Fibroblast of the aortic adventitia (primary cell): ENCODE data around the gene ZDHHC3. TPM values are rescaled to one million over a fixed set of nuclear protein-coding genes. Genes with fewer than 3 reads are reported as not detected.
"Not testable (repeated sequence)": the region's sequence is repeated elsewhere in the genome, so short reads cannot be mapped to it uniquely, and the experiment has no call there.

Experiments used
- DNase-seq: peaks from one replicate; pipeline ENCODE4 v3.0.0-alpha.2; 2010; ENCODE audit warnings: low read depth
- H3K4me3 ChIP-seq: 2 replicates; pipeline ENCODE4 v1.5.1; 2011; ENCODE audit warnings: low read depth, mild to moderate bottlenecking, control low read depth, low read length, moderate library complexity
- total RNA-seq: library from RNA; depleted of rRNA; stranded (reverse); fragments of >200 nt; gene quantifications from 2 replicates; pipeline ENCODE4 v1.2.3, GENCODE V29; 2012; ENCODE audit warnings: low replicate concordance
- TF ChIP-seq, protein P1 (sequence below): IDR thresholded peaks from 2 replicates; pipeline ENCODE4 v1.5.1; 2011; ENCODE audit warnings: mild to moderate bottlenecking, low read length, control low read depth, inconsistent platforms; ENCODE audit not compliant: insufficient read depth

ZDHHC3 gene
- total RNA-seq, 1 donor: 60.2 TPM

DNA sequence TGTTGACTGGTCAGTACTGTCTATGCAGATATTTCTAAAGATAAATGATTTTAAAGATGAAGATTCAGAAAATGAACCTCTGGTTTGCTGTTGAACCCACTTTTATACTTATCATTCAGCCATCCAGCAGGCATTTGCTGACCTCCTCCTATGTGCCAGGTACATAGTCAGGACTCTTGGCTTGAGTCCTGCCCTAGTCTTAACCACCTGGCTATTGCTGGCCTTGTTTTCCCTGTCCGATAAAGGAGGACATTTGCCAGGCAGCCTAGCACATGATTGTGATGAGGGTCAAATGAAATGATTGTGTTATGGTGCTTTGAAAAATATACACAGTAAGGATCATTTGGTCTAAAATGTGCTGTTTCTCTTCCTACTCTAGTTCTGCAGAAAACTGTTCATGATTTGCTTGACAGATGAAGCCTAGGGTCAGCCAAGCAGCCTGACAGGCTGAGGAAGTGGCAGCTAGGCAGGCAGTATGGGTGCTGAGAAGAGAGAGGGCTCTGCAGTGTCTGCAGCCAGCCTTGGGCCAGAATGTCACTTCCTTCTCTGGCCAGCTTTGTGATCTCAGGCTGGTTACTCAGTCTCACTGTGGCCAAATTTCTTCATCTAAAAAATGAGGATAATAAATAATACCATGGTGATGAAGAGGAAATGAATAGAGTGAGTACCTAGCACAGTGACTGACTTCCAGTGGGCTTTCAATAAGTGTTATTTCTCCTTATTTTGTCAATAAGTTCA, 13.8 kb upstream of the ZDHHC3 start:
- TF ChIP-seq, protein P1, sequence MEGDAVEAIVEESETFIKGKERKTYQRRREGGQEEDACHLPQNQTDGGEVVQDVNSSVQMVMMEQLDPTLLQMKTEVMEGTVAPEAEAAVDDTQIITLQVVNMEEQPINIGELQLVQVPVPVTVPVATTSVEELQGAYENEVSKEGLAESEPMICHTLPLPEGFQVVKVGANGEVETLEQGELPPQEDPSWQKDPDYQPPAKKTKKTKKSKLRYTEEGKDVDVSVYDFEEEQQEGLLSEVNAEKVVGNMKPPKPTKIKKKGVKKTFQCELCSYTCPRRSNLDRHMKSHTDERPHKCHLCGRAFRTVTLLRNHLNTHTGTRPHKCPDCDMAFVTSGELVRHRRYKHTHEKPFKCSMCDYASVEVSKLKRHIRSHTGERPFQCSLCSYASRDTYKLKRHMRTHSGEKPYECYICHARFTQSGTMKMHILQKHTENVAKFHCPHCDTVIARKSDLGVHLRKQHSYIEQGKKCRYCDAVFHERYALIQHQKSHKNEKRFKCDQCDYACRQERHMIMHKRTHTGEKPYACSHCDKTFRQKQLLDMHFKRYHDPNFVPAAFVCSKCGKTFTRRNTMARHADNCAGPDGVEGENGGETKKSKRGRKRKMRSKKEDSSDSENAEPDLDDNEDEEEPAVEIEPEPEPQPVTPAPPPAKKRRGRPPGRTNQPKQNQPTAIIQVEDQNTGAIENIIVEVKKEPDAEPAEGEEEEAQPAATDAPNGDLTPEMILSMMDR: no peak
- no peak for DNase-seq
- H3K4me3 ChIP-seq: no peak overlapping the region

DNA sequence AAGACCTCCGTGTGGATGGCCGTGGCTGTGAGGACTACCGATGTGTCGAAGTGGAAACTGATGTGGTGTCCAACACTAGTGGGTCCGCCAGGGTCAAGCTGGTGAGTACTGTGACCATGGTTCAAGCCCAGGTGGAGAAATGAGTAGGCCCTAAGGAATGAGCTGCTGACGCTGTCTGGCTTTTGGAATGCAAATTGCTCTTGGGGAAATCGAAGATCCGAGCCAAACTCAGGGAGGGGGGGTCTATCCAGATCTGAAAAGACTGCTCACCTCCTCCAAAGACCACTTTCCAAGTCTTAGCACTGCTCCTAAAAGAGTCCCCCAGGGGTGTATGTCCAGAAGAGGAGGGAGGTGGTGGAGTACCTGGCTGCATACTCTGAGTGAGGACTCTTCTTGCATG, 13.2 kb upstream of the ZDHHC3 start:
- no peak for DNase-seq
- TF ChIP-seq, protein P1: no peak
- H3K4me3 ChIP-seq: no peak overlapping the region

DNA sequence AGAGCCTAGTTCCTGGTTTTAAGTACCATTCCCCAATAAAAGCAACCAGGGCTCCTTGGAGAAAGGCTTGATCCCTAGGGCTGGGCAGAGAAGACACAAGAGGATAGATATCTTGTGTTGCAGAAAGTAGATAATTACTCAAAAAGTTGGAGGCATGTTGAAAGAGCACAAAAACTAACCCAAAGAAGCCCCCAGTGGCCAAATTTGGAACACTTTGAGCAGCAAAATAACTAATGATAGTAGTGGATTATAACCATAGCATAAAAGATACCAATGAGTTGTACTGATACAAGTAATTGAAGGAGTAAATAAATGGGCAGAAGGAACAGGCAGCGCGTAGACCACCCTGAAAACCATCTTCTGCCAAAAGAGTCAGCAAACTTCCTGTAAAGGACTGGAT, 12.1 kb upstream of the ZDHHC3 start:
- no peak overlapping the region for H3K4me3 ChIP-seq
- DNase-seq: peak; percentile 18
- TF ChIP-seq, protein P1: peak; percentile 61

DNA sequence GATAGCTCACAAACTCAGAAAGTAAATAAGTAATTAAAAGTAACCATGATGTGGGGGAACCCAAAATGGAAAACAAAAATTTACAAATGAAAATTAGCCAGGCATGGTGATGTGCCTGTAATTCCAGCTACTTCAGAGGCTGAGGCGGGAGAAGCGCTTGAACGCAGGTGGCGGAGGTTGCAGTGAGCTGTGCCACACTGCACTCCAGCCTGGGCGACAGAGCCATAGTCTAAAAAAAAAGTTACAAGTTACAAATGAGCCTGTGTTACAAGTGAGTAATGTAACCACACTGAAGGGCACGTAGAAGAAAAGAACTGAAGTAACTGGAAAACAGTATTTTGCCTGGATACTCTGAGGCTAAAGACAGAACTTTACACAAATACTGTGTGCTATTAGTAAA, 11.4 kb upstream of the ZDHHC3 start:
- TF ChIP-seq, protein P1: no peak
- DNase-seq: no peak
- no peak overlapping the region for H3K4me3 ChIP-seq

DNA sequence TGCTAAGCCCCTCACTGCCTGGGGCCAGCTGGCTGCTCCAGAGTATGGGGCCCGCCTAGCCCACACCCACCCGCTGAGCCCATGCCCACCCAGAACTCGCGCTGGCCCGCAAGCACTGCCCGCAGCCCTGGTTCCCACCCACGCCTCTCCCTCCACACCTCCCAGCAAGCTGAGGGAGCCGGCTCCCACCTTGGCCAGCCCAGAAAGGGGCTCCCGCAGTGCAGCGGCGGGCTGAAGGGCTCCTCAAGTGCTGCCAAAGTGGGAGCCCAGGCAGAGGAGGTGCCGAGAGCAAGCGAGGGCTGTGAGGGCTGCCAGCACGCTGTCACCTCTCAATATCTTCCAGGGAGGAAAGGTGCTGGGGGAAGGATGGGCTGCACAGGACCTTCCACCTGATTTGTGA, 10.4 kb upstream of the ZDHHC3 start:
- H3K4me3 ChIP-seq, DNase-seq: not testable (repeated sequence)

DNA sequence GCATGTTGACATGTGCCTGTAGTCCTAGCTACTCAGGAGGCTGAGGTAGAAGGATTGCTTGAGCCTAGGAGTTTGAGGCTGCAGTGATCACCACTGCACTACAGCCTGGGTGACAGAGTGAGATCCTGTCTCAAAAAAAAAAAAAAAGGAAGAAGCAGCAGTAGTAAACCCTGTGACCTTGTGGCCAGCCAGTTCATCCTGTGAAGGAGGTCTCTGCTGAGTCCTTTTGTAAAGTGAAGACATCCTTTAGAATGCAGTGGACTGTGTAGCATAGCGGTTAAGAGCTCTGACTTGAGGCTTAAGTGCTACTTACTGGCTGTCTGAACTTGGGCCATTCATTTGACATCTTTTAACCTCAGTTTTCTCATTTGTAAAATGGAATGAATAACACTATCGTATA, 8.4 kb upstream of the ZDHHC3 start:
- no peak for DNase-seq
- TF ChIP-seq, protein P1: no peak
- no peak overlapping the region for H3K4me3 ChIP-seq

DNA sequence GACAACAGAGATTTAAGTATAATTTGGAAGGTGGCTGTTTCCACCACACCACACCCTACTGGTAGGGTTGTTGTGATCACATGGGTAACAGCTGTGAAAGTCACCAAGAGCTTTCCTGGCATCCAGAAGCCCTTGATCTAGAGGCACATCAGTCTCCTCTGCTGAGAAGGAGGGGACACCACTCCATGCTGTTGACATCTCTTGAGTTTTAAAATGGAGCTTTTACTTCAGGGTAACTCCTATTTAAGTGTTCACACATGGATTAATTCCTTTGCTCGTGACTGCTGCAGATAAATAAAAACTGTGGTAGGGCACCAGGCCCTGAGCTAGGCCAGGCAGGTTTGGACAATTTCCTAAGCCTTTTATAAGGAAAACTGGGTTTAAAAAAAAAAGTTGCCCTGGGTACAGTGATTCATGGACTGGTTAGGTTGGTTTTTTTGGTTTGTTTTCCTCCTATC, 7.5 kb upstream of the ZDHHC3 start:
- DNase-seq: no peak
- TF ChIP-seq, protein P1: no peak
- no peak overlapping the region for H3K4me3 ChIP-seq
